ENCODE results near the gene ENDOV.

ENDOV gene

DNA sequence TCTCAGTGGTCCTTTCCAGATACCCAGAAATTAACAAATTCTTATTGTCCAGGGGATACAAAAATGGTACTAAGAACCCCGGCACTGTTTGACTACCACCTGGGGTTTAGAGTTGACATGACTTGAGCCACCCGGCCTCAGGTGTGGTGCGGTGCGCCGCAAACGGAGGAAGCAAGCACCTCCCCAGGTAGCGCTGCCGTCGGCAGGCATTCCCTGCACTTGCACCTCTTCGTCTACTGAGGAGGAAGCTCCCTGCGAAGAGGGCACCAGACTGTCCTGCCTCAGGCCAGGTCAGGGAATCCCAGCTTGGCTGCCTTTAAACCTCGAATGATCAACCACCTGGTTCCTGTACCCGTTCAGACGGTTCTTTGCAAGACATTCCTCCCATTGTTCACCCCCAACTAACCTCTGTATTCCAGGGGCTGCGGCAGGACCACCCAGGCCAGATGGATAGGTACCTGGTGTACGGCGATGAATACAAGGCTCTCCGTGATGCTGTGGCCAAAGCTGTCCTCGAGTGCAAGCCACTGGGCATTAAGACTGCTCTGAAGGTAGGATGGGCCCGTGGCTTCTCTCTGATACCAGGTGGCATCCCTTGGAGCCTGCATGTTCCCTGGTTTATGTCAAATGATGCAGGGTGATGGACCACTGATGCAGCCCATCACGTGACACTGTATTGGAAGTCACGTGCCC, 40.8 kb upstream of the ENDOV start:
- no peak for DNase-seq (ENCODE audit: low read depth)
- H3K4me3 ChIP-seq (ENCODE audit: low read depth, low read length), result no peak overlapping the region
- TF ChIP-seq, protein P1, sequence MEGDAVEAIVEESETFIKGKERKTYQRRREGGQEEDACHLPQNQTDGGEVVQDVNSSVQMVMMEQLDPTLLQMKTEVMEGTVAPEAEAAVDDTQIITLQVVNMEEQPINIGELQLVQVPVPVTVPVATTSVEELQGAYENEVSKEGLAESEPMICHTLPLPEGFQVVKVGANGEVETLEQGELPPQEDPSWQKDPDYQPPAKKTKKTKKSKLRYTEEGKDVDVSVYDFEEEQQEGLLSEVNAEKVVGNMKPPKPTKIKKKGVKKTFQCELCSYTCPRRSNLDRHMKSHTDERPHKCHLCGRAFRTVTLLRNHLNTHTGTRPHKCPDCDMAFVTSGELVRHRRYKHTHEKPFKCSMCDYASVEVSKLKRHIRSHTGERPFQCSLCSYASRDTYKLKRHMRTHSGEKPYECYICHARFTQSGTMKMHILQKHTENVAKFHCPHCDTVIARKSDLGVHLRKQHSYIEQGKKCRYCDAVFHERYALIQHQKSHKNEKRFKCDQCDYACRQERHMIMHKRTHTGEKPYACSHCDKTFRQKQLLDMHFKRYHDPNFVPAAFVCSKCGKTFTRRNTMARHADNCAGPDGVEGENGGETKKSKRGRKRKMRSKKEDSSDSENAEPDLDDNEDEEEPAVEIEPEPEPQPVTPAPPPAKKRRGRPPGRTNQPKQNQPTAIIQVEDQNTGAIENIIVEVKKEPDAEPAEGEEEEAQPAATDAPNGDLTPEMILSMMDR (IDR thresholded peaks at IDR 0.05; ENCODE audit: low read depth, low read length, missing control alignments), result no peak
- in situ Hi-C loops (cut with HindIII; ENCODE audit: low sequenced_read_pairs), result no loop called here

DNA sequence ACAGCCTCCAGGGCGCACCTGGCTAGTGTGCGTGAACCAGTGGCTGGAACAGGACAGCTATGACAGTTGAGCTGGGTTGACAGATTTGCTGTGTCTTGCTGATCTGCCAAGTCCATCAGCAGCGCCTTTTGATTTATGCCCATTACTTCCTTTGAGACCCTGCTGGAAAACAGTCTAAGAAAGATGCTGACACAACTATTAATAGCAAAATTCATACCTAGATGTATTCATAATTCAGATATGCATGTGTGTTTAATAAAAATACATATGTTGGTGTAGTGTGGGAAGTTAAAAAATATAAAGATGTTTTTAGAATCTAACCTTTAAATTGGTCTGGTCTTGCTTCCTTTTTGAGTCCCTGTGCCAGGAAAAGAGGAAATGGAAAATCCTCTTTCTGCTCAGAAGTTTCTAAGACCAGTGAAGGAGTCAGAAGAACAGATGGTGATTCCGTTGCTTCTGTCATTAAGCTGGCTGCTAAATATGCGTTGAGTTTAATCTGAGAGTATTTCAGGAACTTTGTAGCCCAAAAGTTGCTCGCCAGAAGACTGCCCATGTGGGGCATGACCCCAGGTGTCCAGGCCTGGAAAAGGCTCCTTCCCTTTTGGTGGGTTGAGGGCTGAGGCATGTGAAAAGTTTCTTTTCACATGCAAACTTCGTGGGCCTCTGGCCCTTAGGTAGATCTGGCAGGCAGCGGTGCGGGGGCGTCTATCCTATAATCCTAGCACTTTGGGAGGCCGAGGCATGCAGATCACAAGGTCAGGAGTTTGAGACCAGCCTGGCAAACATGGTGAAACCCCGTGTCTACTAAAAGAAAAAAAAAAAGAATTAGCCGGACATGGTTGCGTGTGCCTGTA, 40.0 kb upstream of the ENDOV start:
- TF ChIP-seq, protein P1 (IDR thresholded peaks at IDR 0.05; ENCODE audit: low read depth, low read length, missing control alignments), result no peak
- in situ Hi-C loops (cut with HindIII; ENCODE audit: low sequenced_read_pairs), result no loop called here
- DNase-seq (ENCODE audit: low read depth), result no peak
- no peak overlapping the region for H3K4me3 ChIP-seq (ENCODE audit: low read depth, low read length)

DNA sequence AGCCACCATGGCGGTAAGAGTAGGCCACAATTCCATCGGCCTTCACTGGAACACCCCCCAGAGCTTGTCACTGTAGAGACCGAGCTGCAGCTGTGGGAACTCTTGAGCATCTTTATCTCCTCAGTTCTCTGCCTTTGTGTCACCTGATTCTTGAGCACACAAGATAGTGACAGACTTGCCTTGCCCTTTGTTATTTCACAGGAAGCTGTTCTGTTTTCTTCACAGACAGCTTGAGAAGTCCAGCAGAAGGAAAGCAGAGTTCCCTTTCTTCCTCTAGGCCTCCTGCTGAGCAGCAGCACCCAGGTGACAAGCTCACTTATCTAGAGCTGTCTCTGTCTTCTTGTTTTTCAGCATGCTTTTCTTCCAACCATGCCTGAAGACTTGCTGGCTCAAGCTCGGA, 38.4 kb upstream of the ENDOV start:
- no peak overlapping the region for H3K4me3 ChIP-seq (ENCODE audit: low read depth, low read length)
- in situ Hi-C loops (cut with HindIII; ENCODE audit: low sequenced_read_pairs), result no loop called here
- TF ChIP-seq, protein P1 (IDR thresholded peaks at IDR 0.05; ENCODE audit: low read depth, low read length, missing control alignments), result no peak
- DNase-seq (ENCODE audit: low read depth), result no peak

DNA sequence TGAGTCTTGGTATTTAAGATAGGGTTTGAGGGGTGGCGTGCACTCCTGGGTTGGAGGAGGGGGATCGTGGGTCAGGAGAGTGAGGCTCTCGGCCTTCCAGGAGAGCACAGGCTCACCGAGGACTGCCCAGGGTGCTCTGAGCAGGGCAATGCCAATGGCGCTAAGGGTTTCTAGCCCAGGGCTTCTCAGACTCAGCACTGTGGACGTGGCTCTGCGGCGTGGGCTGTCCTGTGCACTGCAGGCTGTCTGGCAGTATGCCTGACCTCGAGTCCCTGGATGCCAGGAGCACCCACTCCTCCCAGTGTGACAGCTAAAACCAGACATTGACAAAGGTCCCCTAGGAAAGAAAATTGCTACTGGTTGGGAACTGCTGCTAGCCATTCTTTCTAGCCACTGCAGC, 37.2 kb upstream of the ENDOV start:
- H3K4me3 ChIP-seq (ENCODE audit: low read depth, low read length), result no peak overlapping the region
- TF ChIP-seq, protein P1 (IDR thresholded peaks at IDR 0.05; ENCODE audit: low read depth, low read length, missing control alignments), result no peak

DNA sequence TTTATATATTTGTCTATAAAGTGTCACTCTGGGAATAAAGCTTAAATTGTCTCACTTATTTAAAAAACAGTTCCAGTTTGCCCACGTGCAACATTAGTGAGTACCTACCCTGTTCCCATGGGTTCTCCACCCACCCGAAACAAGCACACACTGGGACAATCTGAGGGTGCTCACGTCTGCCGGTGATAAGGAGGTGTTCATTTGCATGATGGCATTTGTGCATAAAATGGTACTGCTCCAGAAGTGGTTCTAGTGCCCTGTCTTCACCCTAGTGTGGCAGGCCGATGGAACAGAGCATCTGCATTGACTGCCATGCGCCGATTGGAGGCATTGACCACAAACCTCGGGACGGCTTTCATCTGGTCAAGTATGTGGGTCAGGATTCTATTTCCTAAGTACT, 35.6 kb upstream of the ENDOV start:
- no peak for DNase-seq (ENCODE audit: low read depth)
- no peak overlapping the region for H3K4me3 ChIP-seq (ENCODE audit: low read depth, low read length)
- TF ChIP-seq, protein P1 (IDR thresholded peaks at IDR 0.05; ENCODE audit: low read depth, low read length, missing control alignments), result no peak
- in situ Hi-C loops (cut with HindIII; ENCODE audit: low sequenced_read_pairs), result no loop called here

More for the DNA sequence above, 37.2 kb upstream of the ENDOV start:
- DNase-seq (ENCODE audit: low read depth), result no peak
- in situ Hi-C loops (cut with HindIII; ENCODE audit: low sequenced_read_pairs), result no loop called here

DNA sequence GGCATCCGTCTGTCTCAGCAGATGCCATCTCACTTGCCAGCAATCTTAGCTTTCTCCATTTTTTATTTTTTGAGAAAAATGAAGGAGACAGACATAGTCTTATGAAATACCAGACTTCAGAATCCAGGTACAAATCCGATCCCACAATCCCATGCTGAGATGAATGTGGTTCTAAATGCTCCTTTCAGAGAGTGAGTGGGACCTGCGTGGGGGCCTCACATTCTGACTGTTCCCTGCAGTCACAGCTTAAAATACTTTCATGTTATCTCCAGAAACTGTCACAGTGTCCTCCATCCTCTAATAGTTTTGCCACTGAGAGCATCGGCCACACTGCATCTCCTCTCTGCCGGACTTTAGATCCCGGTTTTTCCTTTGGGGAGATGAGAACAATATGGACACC, 34.9 kb upstream of the ENDOV start:
- DNase-seq (ENCODE audit: low read depth), result no peak
- in situ Hi-C loops (cut with HindIII; ENCODE audit: low sequenced_read_pairs), result no loop called here
- TF ChIP-seq, protein P1 (IDR thresholded peaks at IDR 0.05; ENCODE audit: low read depth, low read length, missing control alignments), result no peak
- no peak overlapping the region for H3K4me3 ChIP-seq (ENCODE audit: low read depth, low read length)
